Astrocyte (in vitro differentiated cells and primary cell): ENCODE data around the gene IL36A.

ENCODE experiments used
- EZH2 ChIP-seq: IDR thresholded peaks from 2 replicates; pipeline ENCODE4 v1.6.1; 2012; ENCODE audit warnings: mild to moderate bottlenecking, low read length, inconsistent platforms; ENCODE audit not compliant: insufficient read depth
- TF ChIP-seq, protein P1 (sequence below): IDR thresholded peaks from 2 replicates; pipeline ENCODE4 v1.5.1; 2011; ENCODE audit warnings: low read depth, mild to moderate bottlenecking, inconsistent platforms, low read length, moderate library complexity; ENCODE audit not compliant: insufficient read depth

DNA sequence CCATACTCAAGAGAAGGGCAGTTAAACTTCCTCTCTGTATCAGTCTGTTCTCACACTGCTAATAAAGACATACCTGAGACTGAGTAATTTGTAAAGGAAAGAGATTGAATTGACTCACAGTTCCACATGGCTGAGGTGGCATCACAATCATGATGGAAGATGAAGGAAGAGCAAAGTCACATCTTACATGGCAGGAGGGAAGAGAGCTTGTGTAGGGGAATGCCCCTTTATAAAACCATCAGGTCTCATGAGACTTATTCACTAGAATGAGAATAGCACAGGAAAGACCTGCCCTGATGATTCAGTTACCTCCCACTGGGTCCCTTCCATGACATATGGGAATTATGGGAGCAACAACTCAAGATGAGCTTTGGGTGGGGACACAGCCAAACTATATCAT, 48.8 kb downstream of the IL36A start:
- TF ChIP-seq, protein P1, sequence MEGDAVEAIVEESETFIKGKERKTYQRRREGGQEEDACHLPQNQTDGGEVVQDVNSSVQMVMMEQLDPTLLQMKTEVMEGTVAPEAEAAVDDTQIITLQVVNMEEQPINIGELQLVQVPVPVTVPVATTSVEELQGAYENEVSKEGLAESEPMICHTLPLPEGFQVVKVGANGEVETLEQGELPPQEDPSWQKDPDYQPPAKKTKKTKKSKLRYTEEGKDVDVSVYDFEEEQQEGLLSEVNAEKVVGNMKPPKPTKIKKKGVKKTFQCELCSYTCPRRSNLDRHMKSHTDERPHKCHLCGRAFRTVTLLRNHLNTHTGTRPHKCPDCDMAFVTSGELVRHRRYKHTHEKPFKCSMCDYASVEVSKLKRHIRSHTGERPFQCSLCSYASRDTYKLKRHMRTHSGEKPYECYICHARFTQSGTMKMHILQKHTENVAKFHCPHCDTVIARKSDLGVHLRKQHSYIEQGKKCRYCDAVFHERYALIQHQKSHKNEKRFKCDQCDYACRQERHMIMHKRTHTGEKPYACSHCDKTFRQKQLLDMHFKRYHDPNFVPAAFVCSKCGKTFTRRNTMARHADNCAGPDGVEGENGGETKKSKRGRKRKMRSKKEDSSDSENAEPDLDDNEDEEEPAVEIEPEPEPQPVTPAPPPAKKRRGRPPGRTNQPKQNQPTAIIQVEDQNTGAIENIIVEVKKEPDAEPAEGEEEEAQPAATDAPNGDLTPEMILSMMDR, result no peak
- no peak for TF ChIP-seq EZH2
